K562 (cell line): ENCODE measurements around the gene OR51B5. TPM values are rescaled to one million over a fixed set of nuclear protein-coding genes. Genes with fewer than 3 reads are reported as not detected.

Experiments used
- ATAC-seq: fragments of 200-7000 bp; cut with Tn5 transposase; 3 replicates; pipeline ENCODE4 v1.9.1; 2020; ENCODE audit warnings: moderate library complexity
- BruUV-seq: library from RNA; stranded (reverse); fragments of 400-500 nt; replicated peaks from 2 replicates; lab custom pipeline; 2021; lab: Mats Ljungman, UMichigan
- CTCF ChIA-PET: fragments of 300-600 bp; formaldehyde crosslinking; extraction: SDS; loops from one replicate; lab custom pipeline; 2021; ENCODE audit warnings: low intra/inter-chr PET ratio; lab: Yijun Ruan, JAX
- POLR2A ChIA-PET: fragments of 300-600, 350-650 bp; sonication (Branson Sonifier 250); formaldehyde crosslinking; extraction: SDS; loops from one replicate; lab custom pipeline; 2021; ENCODE audit warnings: antibody characterized with exemption, inconsistent platforms; lab: Yijun Ruan, JAX
- DNase-seq, 4 experiments: peaks; one replicate each; pipeline versions ENCODE4 v3.0.0 to v3.0.0-alpha.2; 2011 to 2018; ENCODE audit warnings: low spot score in 3 of 4, mixed read lengths in 3 of 4; ENCODE audit errors: extremely low read depth in 1 of 4
- FAIRE-seq: peaks from 2 replicates; lab custom pipeline; 2011; peaks lifted over from hg19 to GRCh38; lab: Jason Lieb, UNC
- H2AFZ ChIP-seq: 2 replicates; pipeline ENCODE4 v1.6.0; 2011; ENCODE audit warnings: low read depth, low read length, control low read depth, inconsistent platforms
- H3K27ac ChIP-seq: fragments of 200-600 bp; 3 replicates; pipeline ENCODE4 v1.8.0; 2011; ENCODE audit warnings: low read depth, mild to moderate bottlenecking, control low read depth, inconsistent platforms, low read length, moderate library complexity, mixed read lengths; ENCODE audit errors: extremely low read depth
- H3K27me3 ChIP-seq, 2 experiments: fragments of 300-600 bp in 1 of 2; 2 replicates in 1 of 2; 3 replicates in 1 of 2; pipeline versions ENCODE4 v1.6.0 to v1.8.0; 2011; ENCODE audit warnings: inconsistent platforms in 2 of 2, low read length in 2 of 2, mild to moderate bottlenecking in 1 of 2, mixed read lengths in 1 of 2, moderate library complexity in 1 of 2; ENCODE audit not compliant: control insufficient read depth in 2 of 2, insufficient read depth in 2 of 2
- H3K36me3 ChIP-seq: fragments of 300-600 bp; 3 replicates; pipeline ENCODE4 v1.8.0; 2011; ENCODE audit warnings: mild to moderate bottlenecking, low read length, inconsistent platforms; ENCODE audit not compliant: control insufficient read depth, insufficient read depth
- H3K4me1 ChIP-seq, 2 experiments: fragments of 200-600 bp in 1 of 2; replicated peaks in 1 of 2; 2 replicates in 1 of 2; 3 replicates in 1 of 2; pipeline versions ENCODE4 v1.5.1 to v1.8.0; 2011; ENCODE audit warnings: inconsistent platforms in 2 of 2, low read length in 2 of 2, mild to moderate bottlenecking in 1 of 2, mixed read lengths in 1 of 2, moderate library complexity in 1 of 2; ENCODE audit not compliant: control insufficient read depth in 2 of 2, insufficient read depth in 2 of 2
- H3K4me2 ChIP-seq: 2 replicates; pipeline ENCODE4 v1.6.1; 2011; ENCODE audit warnings: low read length, control low read depth, inconsistent platforms, mixed read lengths; ENCODE audit not compliant: insufficient read depth
- H3K4me3 ChIP-seq: fragments of 200-600 bp; sonication (generic), shearing (Covaris generic); 2 replicates; pipeline ENCODE4 v1.5.1; 2016; ENCODE audit warnings: control low read depth, inconsistent platforms
- H3K79me2 ChIP-seq: fragments of 200-600 bp; 3 replicates; pipeline ENCODE4 v1.8.0; 2011; ENCODE audit warnings: low read length, inconsistent platforms; ENCODE audit not compliant: control insufficient read depth, insufficient read depth
- H3K9ac ChIP-seq, 2 experiments: 2 replicates each; pipeline versions ENCODE4 v1.6.0 to v1.6.1; 2011; ENCODE audit warnings: low read depth in 2 of 2, low read length in 2 of 2, control low read depth in 1 of 2, inconsistent platforms in 1 of 2, mild to moderate bottlenecking in 1 of 2, mixed read lengths in 1 of 2; ENCODE audit not compliant: insufficient read depth in 1 of 2
- H3K9me1 ChIP-seq: one replicate; pipeline ENCODE4 v1.6.0; 2011; ENCODE audit warnings: inconsistent platforms, mild to moderate bottlenecking, low read length, moderate library complexity; ENCODE audit not compliant: control insufficient read depth, insufficient read depth
- H3K9me3 ChIP-seq: replicated peaks from 2 replicates; pipeline ENCODE4 v1.5.1; 2011; ENCODE audit warnings: low read depth, low read length, inconsistent platforms; ENCODE audit not compliant: control insufficient read depth, insufficient read depth
- H4K20me1 ChIP-seq: replicated peaks from 2 replicates; pipeline ENCODE4 v1.6.1; 2011; ENCODE audit warnings: low read length, inconsistent platforms, mixed read lengths; ENCODE audit not compliant: control insufficient read depth, insufficient read depth
- BACH1 ChIP-seq: fragments of 200-800 bp; sonication (Bioruptor generic); IDR thresholded peaks from 2 replicates; pipeline ENCODE4 v1.6.1; 2016; ENCODE audit warnings: missing genetic modification characterization, missing compliant biosample characterization
- CEBPB ChIP-seq: fragments of 450-650 bp; IDR thresholded peaks from 2 replicates; pipeline ENCODE4 v1.6.1; 2016; ENCODE audit warnings: missing genetic modification characterization, missing compliant biosample characterization
- KDM1A ChIP-seq, 2 experiments: fragments of 450-650 bp; IDR thresholded peaks; 2 replicates each; pipeline ENCODE4 v1.6.1; 2016; ENCODE audit warnings: mild to moderate bottlenecking in 2 of 2
- MCM5 ChIP-seq: fragments of 450-650 bp; IDR thresholded peaks from 2 replicates; pipeline ENCODE4 v1.6.1; 2016; ENCODE audit warnings: low read depth
- NFE2 ChIP-seq: IDR thresholded peaks from 2 replicates; pipeline ENCODE4 v1.6.1; 2014; ENCODE audit warnings: antibody characterized with exemption, low read depth
- TCF7 ChIP-seq: sonication (generic); IDR thresholded peaks from 2 replicates; pipeline ENCODE4 v1.6.1; 2016; ENCODE audit warnings: antibody characterized with exemption, borderline replicate concordance
- ZKSCAN3 ChIP-seq: fragments of 250-450 bp; sonication (Bioruptor Pico); IDR thresholded peaks from 2 replicates; pipeline ENCODE4 v1.4.0; 2020
- ZNF644 ChIP-seq: fragments of 200-800 bp; sonication (Bioruptor generic); IDR thresholded peaks from 2 replicates; pipeline ENCODE4 v1.6.1; 2016; ENCODE audit warnings: low read depth, missing genetic modification characterization, missing compliant biosample characterization
- WGBS: fragments of 100-300 bp; shearing (Covaris generic); methylation state at CpG from one replicate; pipeline ENCODE4 v1.1.6; 2016; ENCODE audit warnings: low coverage, mixed read lengths; ENCODE audit not compliant: insufficient coverage; ENCODE audit errors: missing lambda C conversion rate; 5-methylcytosine and 5-hydroxymethylcytosine counted together
- in situ Hi-C: fragments of 300-500 bp; cut with MboI; formaldehyde crosslinking; loops from 4 replicates; pipeline ENCODE4 v1.15.0; 2018; ENCODE audit warnings: inconsistent platforms, mixed read lengths
- intact Hi-C: fragments of 100-400 bp; cut with micrococcal nuclease; formaldehyde crosslinking; loops from 2 replicates; pipeline ENCODE4 v1.14.2; 2022
- polyA plus RNA-seq, 8 experiments: library from polyadenylated mRNA; depleted of rRNA in 4 of 8; stranded (reverse) in 5 of 8; unstranded in 3 of 8; fragments of >200 nt; fragmentation: Nextera tagmentation in 2 of 8; fragmentation: Illumina TruSeq in 1 of 8; extraction: Ambion mirVana in 2 of 8; extraction: Trizol in 1 of 8; gene quantifications; 2 replicates each; pipeline versions ENCODE4 v1.2.1 to v1.2.3, GENCODE V29; 2011 to 2014; ENCODE audit warnings: inconsistent platforms in 1 of 8, missing spikeins in 1 of 8
- total RNA-seq, 7 experiments: library from RNA; depleted of rRNA in 6 of 7; stranded (reverse); fragments of >200 nt in 6 of 7; fragmentation: Illumina TruSeq in 2 of 7; extraction: Trizol in 2 of 7; gene quantifications; 2 replicates each; pipeline versions ENCODE4 v1.2.1 to v1.2.3, GENCODE V29; 2011 to 2021; ENCODE audit warnings: low replicate concordance in 1 of 7
- TF ChIP-seq, protein P1 (sequence below): fragments of 200-800 bp; sonication (Bioruptor generic); IDR thresholded peaks from 2 replicates; pipeline ENCODE4 v1.6.1; 2016; ENCODE audit warnings: missing genetic modification characterization, missing compliant biosample characterization
- TF ChIP-seq, protein P2 (sequence below): fragments of 450-650 bp; IDR thresholded peaks from 2 replicates; pipeline ENCODE4 v1.6.1; 2016; ENCODE audit warnings: low read depth, mild to moderate bottlenecking, moderate library complexity
- TF ChIP-seq, protein P3 (sequence below): fragments of 250-450 bp; sonication (Bioruptor Pico); IDR thresholded peaks from 2 replicates; pipeline ENCODE4 v1.4.0; 2020; ENCODE audit warnings: mild to moderate bottlenecking
- TF ChIP-seq, protein P4 (sequence below): IDR thresholded peaks from 3 replicates; pipeline ENCODE4 v1.6.1; 2011; ENCODE audit warnings: borderline replicate concordance, mild to moderate bottlenecking, moderate library complexity; ENCODE audit not compliant: insufficient read length; ENCODE audit errors: extremely low read depth

Gene OR51B5
- total and polyA plus RNA-seq, 9 of the 15 experiments (the other 6 are each of a cell fraction or from before 2014, with no cell fraction given), result 81.2 to 176 (median 113) TPM

DNA sequence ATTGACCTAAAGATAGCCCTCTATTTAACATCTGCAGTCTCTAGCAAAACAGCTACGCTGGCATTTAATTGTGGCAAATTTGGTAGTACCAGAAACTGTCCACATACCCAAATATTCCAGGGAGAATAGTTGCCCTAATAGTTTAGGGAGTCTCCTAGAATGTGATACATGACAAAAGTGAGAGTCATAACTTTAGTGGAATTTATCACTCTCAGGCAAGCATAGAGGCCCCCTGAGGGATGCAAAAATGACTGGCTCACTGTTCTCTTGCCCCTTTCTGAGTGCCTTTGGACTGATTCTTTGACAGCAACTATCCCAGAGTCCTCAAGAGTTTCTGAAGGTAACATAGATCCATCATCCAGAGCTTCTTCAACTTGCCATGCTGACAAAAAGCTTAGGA lies 39.3 kb downstream of the OR51B5 start:
- ChIA-PET POLR2A (interaction anchor here (0.7 to 1.4 kb wide), 3 partner anchors 29 to 309 kb away, joined by 3 read pairs; no protein-coding TSS in a partner anchor), CTCF (no interaction called here)
- peaks cover 81% of the 10 kb centered on the region for H3K36me3 ChIP-seq
- no peak overlapping the region for H3K4me3 ChIP-seq
- H3K79me2 ChIP-seq, result peaks cover 41% of the 10 kb centered on the region
- no peak overlapping the region for H3K4me2 ChIP-seq
- H4K20me1 ChIP-seq, result no peaks in the 10 kb centered on the region
- intact Hi-C loops, result no loop called here
- ATAC-seq, result no peak
- H3K9ac ChIP-seq, result no peak overlapping the region
- no peak overlapping the region for H2AFZ ChIP-seq
- H3K27me3 ChIP-seq, result no peaks in the 10 kb centered on the region
- H3K27ac ChIP-seq, result no peak overlapping the region
- H3K9me3 ChIP-seq, result no peaks in the 10 kb centered on the region
- WGBS, result 92% methylated on average over 1 of the region's 1 CpG
- H3K9me1 ChIP-seq, result no peaks in the 10 kb centered on the region
- no peak for FAIRE-seq
- in situ Hi-C loops, result loop anchor here (5.0 kb wide), 2 partner anchors 102 to 143 kb away; partner anchors contain the start of genes OR51I2 and OR51V1
- DNase-seq, result no peak
- no TSS peak for BruUV-seq
- peaks cover 0 to 3% of the 10 kb centered on the region in 2 experiments; a peak in 2 of 5 replicates for H3K4me1 ChIP-seq
- TF ChIP-seq TCF7 (no peak), CEBPB (tag) (no peak), MCM5 (no peak), NFE2 (no peak), BACH1 (no peak), ZNF644 (tag) (no peak), ZKSCAN3 (CRISPR knock-in tag) (no peak), KDM1A (IDR thresholded peaks at IDR 0.05) (no peak)
- TF ChIP-seq, protein P1, sequence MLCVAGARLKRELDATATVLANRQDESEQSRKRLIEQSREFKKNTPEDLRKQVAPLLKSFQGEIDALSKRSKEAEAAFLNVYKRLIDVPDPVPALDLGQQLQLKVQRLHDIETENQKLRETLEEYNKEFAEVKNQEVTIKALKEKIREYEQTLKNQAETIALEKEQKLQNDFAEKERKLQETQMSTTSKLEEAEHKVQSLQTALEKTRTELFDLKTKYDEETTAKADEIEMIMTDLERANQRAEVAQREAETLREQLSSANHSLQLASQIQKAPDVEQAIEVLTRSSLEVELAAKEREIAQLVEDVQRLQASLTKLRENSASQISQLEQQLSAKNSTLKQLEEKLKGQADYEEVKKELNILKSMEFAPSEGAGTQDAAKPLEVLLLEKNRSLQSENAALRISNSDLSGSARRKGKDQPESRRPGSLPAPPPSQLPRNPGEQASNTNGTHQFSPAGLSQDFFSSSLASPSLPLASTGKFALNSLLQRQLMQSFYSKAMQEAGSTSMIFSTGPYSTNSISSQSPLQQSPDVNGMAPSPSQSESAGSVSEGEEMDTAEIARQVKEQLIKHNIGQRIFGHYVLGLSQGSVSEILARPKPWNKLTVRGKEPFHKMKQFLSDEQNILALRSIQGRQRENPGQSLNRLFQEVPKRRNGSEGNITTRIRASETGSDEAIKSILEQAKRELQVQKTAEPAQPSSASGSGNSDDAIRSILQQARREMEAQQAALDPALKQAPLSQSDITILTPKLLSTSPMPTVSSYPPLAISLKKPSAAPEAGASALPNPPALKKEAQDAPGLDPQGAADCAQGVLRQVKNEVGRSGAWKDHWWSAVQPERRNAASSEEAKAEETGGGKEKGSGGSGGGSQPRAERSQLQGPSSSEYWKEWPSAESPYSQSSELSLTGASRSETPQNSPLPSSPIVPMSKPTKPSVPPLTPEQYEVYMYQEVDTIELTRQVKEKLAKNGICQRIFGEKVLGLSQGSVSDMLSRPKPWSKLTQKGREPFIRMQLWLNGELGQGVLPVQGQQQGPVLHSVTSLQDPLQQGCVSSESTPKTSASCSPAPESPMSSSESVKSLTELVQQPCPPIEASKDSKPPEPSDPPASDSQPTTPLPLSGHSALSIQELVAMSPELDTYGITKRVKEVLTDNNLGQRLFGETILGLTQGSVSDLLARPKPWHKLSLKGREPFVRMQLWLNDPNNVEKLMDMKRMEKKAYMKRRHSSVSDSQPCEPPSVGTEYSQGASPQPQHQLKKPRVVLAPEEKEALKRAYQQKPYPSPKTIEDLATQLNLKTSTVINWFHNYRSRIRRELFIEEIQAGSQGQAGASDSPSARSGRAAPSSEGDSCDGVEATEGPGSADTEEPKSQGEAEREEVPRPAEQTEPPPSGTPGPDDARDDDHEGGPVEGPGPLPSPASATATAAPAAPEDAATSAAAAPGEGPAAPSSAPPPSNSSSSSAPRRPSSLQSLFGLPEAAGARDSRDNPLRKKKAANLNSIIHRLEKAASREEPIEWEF (CRISPR knock-in tag), result no peak
- TF ChIP-seq, protein P2, sequence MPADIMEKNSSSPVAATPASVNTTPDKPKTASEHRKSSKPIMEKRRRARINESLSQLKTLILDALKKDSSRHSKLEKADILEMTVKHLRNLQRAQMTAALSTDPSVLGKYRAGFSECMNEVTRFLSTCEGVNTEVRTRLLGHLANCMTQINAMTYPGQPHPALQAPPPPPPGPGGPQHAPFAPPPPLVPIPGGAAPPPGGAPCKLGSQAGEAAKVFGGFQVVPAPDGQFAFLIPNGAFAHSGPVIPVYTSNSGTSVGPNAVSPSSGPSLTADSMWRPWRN, result no peak
- TF ChIP-seq, protein P3, sequence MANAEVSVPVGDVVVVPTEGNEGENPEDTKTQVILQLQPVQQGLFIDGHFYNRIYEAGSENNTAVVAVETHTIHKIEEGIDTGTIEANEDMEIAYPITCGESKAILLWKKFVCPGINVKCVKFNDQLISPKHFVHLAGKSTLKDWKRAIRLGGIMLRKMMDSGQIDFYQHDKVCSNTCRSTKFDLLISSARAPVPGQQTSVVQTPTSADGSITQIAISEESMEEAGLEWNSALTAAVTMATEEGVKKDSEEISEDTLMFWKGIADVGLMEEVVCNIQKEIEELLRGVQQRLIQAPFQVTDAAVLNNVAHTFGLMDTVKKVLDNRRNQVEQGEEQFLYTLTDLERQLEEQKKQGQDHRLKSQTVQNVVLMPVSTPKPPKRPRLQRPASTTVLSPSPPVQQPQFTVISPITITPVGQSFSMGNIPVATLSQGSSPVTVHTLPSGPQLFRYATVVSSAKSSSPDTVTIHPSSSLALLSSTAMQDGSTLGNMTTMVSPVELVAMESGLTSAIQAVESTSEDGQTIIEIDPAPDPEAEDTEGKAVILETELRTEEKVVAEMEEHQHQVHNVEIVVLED (CRISPR knock-in tag), result no peak
- TF ChIP-seq, protein P4, sequence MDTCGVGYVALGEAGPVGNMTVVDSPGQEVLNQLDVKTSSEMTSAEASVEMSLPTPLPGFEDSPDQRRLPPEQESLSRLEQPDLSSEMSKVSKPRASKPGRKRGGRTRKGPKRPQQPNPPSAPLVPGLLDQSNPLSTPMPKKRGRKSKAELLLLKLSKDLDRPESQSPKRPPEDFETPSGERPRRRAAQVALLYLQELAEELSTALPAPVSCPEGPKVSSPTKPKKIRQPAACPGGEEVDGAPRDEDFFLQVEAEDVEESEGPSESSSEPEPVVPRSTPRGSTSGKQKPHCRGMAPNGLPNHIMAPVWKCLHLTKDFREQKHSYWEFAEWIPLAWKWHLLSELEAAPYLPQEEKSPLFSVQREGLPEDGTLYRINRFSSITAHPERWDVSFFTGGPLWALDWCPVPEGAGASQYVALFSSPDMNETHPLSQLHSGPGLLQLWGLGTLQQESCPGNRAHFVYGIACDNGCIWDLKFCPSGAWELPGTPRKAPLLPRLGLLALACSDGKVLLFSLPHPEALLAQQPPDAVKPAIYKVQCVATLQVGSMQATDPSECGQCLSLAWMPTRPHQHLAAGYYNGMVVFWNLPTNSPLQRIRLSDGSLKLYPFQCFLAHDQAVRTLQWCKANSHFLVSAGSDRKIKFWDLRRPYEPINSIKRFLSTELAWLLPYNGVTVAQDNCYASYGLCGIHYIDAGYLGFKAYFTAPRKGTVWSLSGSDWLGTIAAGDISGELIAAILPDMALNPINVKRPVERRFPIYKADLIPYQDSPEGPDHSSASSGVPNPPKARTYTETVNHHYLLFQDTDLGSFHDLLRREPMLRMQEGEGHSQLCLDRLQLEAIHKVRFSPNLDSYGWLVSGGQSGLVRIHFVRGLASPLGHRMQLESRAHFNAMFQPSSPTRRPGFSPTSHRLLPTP, result no peak
